NB4 (cell line): ENCODE measurements around the gene CLPSL1.

Source experiments
- CTCF ChIP-seq: IDR thresholded peaks from one replicate; pipeline ENCODE4 v1.5.1; 2012; ENCODE audit warnings: low read depth, low read length
- MAX ChIP-seq: IDR thresholded peaks from 2 replicates; pipeline ENCODE4 v1.6.1; 2011; ENCODE audit warnings: low read depth, low read length

- TF ChIP-seq CTCF (no peak), MAX (no peak)
Measured at GRCh38 chr6:35810971-35811698, 30.3 kb downstream of the CLPSL1 start.
